Lower leg skin (tissue), 4 donors: ENCODE measurements around the gene PPP1R15B. TPM values are rescaled to one million over a fixed set of nuclear protein-coding genes. Genes with fewer than 3 reads are reported as not detected.
A peak's percentile ranks its signal among the peaks of the same experiment; 100 is the strongest.
"Not testable (repeated sequence)": the region's sequence is repeated elsewhere in the genome, so short reads cannot be mapped to it uniquely, and the experiment has no call there.

ENCODE experiments used
- DNase-seq, 2 donors: peaks; one replicate each; pipeline ENCODE4 v3.0.0-alpha.2; 2019; ENCODE audit warnings: low spot score in 2 of 2
- H3K4me3 ChIP-seq: fragments of 200-600 bp; sonication (generic); 2 replicates; pipeline ENCODE4 v1.5.1; 2017; ENCODE audit warnings: mild to moderate bottlenecking, low read depth; ENCODE audit not compliant: poor library complexity, severe bottlenecking
- CTCF ChIP-seq, 3 donors: fragments of 450-650 bp; IDR thresholded peaks; one replicate each; pipeline ENCODE4 v1.5.1; 2016; ENCODE audit warnings: antibody characterized with exemption in 3 of 3, mild to moderate bottlenecking in 3 of 3, moderate library complexity in 2 of 3
- POLR2A ChIP-seq, 2 donors: fragments of 450-650 bp; IDR thresholded peaks; one replicate each; pipeline ENCODE4 v1.6.1; 2016 to 2017; ENCODE audit warnings: antibody characterized with exemption in 2 of 2, mild to moderate bottlenecking in 1 of 2, moderate library complexity in 1 of 2
- WGBS, 2 donors: methylation state at CpG; one replicate each; pipeline ENCODE4 v1.1.5; 2018; 5-methylcytosine and 5-hydroxymethylcytosine counted together
- intact Hi-C: fragments of 100-400 bp; cut with DNase I; formaldehyde crosslinking; loops from one replicate; pipeline ENCODE4 v1.15.0; 2023; ENCODE audit warnings: low total_unique reads
- total RNA-seq, 4 donors: library from RNA; depleted of rRNA; stranded (reverse); fragments of >200 nt; gene quantifications; one replicate each; pipeline ENCODE4 v1.1.0, GENCODE V29; 2016

The PPP1R15B gene
- total RNA-seq, 4 donors from 2014 or later, result 37.9 to 56.4 (median 49.5) TPM

- DNase-seq, result peak in 1 of 2 donors; percentile 76
- WGBS, 2 donors, result 86 to 94% methylated on average over 18 of the region's 18 CpGs
- intact Hi-C loops, result loop anchor here (5.0 kb wide), 1 partner anchor 68 kb away; no protein-coding TSS in a partner anchor
- TF ChIP-seq CTCF (IDR thresholded peaks at IDR 0.05) (no peak), POLR2A (IDR thresholded peaks at IDR 0.05) (no peak)
- no peak overlapping the region for H3K4me3 ChIP-seq
Observed at GRCh38 chr1:204429746-204430145, 18.1 kb upstream of the PPP1R15B start.

- 90 to 91% methylated on average over 9 of the region's 9 CpGs for WGBS, 2 donors
- peak in 1 of 2 donors; percentile 43 for DNase-seq
- H3K4me3 ChIP-seq, result no peak overlapping the region
- TF ChIP-seq POLR2A (IDR thresholded peaks at IDR 0.05), result no peak
- TF ChIP-seq CTCF (IDR thresholded peaks at IDR 0.05), result no peak
- intact Hi-C loops, result no loop called here
Observed at GRCh38 chr1:204426971-204427701, 15.5 kb upstream of the PPP1R15B start.

GRCh38 chr1:204426474-204426873, 14.9 kb upstream of the PPP1R15B start:
- DNase-seq, result peak in 1 of 2 donors; percentile 53
- 91 to 93% methylated on average over 2 of the region's 2 CpGs for WGBS, 2 donors
- intact Hi-C loops, result no loop called here
- H3K4me3 ChIP-seq, result no peak overlapping the region
- TF ChIP-seq CTCF (IDR thresholded peaks at IDR 0.05) (no peak), POLR2A (IDR thresholded peaks at IDR 0.05) (no peak)

- no peak overlapping the region for H3K4me3 ChIP-seq
- TF ChIP-seq POLR2A (IDR thresholded peaks at IDR 0.05) (no peak), CTCF (IDR thresholded peaks at IDR 0.05) (no peak)
- peak in 1 of 2 donors; percentile 65 for DNase-seq
- 83 to 86% methylated on average over 5 of the region's 5 CpGs for WGBS, 2 donors
- intact Hi-C loops, result no loop called here
Observed at GRCh38 chr1:204426035-204426436, 14.4 kb upstream of the PPP1R15B start.

GRCh38 chr1:204424621-204425020, 13.0 kb upstream of the PPP1R15B start:
- 92% methylated on average over 10 of the region's 10 CpGs for WGBS, 2 donors
- peak in 1 of 2 donors; percentile 82 for DNase-seq
- intact Hi-C loops, result no loop called here
- no peak overlapping the region for H3K4me3 ChIP-seq
- TF ChIP-seq POLR2A (IDR thresholded peaks at IDR 0.05) (no peak), CTCF (IDR thresholded peaks at IDR 0.05) (no peak)

GRCh38 chr1:204422061-204422705, 10.6 kb upstream of the PPP1R15B start:
- DNase-seq, result peak in 1 of 2 donors; percentile 59
- whole genome bisulfite sequencing, 2 donors, result 90 to 91% methylated on average over 8 of the region's 8 CpGs

More at GRCh38 chr1:204422061-204422705, 10.6 kb upstream of the PPP1R15B start:
- H3K4me3 ChIP-seq, intact Hi-C loops: not testable (repeated sequence)
